T-helper 2 cell (primary cell): ENCODE measurements around the gene C13orf42.

Source experiments
- DNase-seq, 5 experiments: peaks; one replicate each; pipeline versions ENCODE4 v3.0.0 to v3.0.0-alpha.2; 2012 to 2022

Gene C13orf42

GRCh38 chr13:51032831-51033230 lies 78.2 kb downstream of the C13orf42 start:
- no peak for DNase-seq
